GM12872 (cell line): ENCODE results near the gene WDR20.

Experiments used
- CTCF ChIP-seq: IDR thresholded peaks from 3 replicates; pipeline ENCODE4 v1.5.1; 2011; ENCODE audit warnings: low read depth, mild to moderate bottlenecking, low read length, moderate library complexity; ENCODE audit not compliant: insufficient read depth

WDR20 gene

GRCh38 chr14:102225936-102226335 is 86.2 kb downstream of the WDR20 start:
- TF ChIP-seq CTCF, result no peak

GRCh38 chr14:102226356-102227125 is 86.8 kb downstream of the WDR20 start:
- TF ChIP-seq CTCF, result no peak

GRCh38 chr14:102227184-102227964 is 87.7 kb downstream of the WDR20 start:
- no peak for TF ChIP-seq CTCF

GRCh38 chr14:102229071-102229738 is 89.5 kb downstream of the WDR20 start:
- TF ChIP-seq CTCF, result no peak

- TF ChIP-seq CTCF, result no peak
These were observed 90.0 kb downstream of the WDR20 start for GRCh38 chr14:102229739-102230092.

- no peak for TF ChIP-seq CTCF
These were observed 90.9 kb downstream of the WDR20 start for GRCh38 chr14:102230481-102231210.
